NCI-H748 (cell line): ENCODE data around the gene SPG7.

ENCODE experiments used
- DNase-seq: peaks from one replicate; lab custom pipeline; 2025; ENCODE audit not compliant: unreplicated experiment; lab: John Stamatoyannopoulos, UW

Gene SPG7

DNA sequence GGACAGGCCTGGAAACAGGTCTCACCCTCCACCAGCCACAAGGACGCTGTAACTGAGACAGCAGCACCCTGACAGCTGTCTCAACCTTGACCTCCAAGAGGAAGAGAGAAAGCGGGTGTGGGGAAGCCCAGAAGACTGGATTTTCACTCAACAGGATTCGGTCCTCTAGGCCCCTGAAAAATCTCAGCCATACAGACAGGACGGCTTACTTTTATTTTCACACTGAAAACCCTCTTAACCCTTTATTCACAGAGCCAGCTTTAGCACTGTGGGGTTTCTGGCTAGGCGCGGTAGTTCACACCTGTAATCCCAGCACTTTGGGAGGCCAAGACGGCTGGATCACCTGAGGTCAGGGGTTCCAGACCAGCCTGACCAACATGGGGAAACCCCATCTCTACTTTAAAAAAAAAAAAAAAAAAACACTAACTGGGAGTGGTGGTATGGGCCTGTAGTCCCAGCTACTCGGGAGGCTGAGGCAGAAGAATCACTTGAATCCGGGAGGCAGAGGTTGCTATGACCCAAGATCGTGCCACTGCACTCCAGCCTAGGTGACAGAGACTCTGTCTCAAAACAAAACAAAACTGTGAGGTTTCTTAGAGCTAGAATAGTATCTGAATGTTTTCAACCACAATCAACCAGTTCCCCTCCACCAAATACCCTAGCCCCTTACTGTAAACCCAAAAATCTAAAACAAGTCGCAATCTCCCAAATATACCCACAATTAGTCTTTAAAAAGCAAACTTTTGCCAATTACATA, 23.1 kb upstream of the SPG7 start:
- DNase-seq = no peak

DNA sequence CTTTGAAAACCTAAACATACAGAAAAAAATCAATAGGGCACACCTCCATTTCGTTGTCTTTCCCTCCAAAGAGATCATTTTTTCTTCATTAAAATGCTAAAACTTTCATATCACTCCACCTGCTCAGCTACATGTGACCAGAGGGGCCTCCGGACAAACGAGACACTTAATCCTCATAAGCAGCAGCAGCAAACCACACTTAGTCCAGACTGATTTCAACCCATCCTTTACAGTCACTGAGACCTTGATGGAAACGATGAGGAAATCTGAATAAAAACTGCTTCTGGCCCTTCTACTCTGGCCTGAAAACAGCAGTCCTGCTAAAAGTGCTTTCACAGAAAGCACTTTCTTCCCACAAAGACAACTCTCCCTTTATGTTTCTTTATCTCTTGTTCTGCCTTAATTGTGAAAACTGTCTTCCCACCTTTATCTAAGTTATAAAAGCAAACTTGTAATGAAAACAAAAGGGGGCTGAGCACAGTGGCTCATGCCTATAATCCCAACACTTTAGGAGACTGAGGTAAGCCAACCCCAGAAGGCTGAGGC, 22.4 kb upstream of the SPG7 start:
- DNase-seq = no peak

DNA sequence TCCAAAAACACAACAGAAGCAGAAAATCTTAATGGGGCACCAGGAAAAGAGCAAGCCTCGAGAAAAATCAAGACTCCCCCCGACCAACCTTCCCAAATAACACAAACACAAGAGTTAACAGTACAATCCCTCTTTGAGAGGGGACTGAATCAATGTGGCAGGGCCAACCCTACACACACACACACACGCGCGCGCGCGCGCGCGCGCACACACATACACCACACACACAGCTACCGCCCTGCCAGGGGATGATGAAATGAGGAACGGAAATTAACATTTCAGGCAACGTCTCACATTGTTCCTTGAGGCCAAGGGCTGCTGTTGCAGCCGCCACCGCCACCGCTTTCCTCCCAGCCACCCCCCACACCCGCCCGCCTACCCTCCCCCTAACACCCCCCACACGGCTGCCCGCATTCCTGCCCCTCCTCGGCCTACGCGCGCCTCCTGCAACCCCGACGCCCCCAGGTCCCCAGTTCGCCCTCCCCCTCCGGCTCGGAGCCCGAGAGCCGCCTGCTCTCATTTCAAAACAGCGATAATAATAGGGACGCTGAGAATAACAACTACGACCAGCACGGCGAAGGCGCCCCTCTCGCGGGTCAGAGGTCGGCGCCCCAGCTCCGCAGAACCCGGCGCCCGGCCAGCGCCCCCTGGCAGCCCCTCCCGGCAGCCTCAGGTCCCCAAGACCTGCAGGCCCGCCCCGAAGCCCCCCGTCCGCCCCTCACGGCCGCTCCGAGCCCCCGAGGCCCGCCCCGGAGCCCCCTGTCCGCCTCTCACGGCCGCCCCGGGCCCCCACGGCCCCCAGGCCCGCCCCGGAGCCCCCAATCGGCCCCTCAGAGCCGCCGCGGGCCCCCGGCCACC, 18.9 kb upstream of the SPG7 start:
- peak; percentile 80 for DNase-seq

DNA sequence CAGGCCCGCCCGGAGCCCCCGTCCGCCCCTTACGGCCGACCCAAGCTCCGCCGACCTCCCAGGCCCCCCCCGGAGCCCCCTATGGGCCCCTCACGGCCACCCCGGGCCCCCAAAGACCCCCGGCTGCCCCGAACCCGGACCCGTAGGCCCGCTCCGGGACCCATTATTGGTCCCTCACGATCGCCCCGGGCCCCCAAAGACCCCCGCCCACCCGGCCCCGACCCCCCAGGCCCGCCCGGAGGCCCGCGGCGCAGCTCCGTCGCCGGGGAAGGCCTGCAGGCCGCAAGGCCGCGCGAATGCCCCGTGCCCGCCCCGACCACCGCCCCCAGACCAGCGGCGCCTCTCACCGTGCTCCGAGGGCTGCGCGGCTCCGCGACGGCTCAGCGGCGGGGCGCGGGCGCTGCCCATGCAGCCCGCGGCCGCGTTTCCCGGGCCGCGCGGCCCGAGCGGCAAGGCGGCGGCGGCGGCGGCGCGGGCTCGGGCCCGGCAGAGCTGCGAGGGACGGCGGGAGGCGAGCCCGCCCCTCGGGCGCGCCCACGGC, 18.2 kb upstream of the SPG7 start:
- DNase-seq = peak; percentile 27

DNA sequence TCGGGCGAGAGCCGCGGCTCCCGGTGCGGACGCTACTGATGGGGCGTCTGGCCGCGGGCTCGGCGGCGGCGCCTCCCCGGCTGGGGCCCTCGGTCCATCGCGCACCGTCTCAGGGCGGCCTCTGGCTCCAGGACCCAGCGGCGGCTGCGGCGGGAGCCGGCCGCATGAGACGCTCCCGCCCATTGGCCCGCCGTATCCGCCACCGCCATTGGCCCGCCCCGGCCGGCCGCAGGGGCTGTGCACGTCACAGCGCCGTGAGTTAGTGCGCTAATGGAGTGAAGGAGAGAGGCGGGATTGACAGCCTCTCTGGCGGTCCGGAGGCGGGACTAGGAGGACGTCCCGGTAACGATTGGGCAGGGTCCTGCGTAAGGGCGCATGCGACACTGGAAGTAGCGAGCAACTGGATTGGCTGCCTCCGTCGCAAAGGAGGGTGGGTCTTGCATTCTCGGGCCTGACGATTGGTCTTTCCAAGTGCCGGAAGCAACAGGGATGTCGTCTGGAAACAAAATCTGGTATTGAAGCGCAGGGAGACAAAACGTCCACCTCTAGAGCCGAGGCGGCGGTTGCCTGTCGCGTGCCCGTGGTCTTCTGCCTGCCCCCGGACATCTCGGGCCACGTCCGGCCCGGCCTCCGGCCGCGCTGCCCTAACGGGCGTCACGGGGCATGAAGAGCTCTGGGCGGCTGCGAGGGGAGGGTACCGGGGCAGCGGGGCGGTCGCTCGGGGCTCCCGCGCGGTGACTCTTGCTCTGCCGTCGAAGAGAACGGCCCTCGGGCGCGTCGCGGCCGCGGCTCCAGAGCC, 17.6 kb upstream of the SPG7 start, which contains the start of gene ANKRD11:
TSS of gene ANKRD11 (minus strand) at position 123 of the 799 bp plus-strand sequence. CDS start 173,542 bp downstream, outside the sequence.
- peak; percentile 99 for DNase-seq

DNA sequence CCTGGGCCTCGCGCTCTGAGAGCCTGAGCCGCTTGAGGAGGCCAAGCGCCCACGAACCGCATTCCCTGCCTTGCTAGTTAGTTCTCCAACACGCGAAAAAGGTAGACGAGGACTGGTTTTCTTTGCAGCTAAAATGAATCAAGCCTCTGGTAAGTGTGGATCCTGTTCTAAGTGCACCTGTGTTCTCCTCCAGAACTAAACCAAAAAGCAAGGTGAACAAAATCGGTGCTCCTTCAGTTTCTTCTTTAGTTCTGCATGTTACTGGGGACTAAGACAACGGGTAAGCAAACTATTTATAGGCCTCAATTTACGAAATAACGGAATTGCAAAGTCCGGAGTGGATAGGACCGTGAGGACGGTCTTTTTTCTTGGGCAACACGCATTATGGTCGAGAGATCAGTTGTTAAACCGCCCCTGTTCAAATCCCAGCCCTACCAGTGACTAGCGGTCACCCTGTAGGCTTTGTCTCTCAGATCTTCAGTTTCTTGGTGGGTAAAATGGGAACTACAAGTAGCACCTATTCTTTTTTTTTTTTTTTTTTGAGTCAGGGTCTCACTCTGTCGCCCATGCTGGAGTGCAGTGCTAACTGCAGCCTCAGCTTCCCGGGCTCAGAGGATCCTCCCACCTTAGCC, 16.8 kb upstream of the SPG7 start:
- no peak for DNase-seq

DNA sequence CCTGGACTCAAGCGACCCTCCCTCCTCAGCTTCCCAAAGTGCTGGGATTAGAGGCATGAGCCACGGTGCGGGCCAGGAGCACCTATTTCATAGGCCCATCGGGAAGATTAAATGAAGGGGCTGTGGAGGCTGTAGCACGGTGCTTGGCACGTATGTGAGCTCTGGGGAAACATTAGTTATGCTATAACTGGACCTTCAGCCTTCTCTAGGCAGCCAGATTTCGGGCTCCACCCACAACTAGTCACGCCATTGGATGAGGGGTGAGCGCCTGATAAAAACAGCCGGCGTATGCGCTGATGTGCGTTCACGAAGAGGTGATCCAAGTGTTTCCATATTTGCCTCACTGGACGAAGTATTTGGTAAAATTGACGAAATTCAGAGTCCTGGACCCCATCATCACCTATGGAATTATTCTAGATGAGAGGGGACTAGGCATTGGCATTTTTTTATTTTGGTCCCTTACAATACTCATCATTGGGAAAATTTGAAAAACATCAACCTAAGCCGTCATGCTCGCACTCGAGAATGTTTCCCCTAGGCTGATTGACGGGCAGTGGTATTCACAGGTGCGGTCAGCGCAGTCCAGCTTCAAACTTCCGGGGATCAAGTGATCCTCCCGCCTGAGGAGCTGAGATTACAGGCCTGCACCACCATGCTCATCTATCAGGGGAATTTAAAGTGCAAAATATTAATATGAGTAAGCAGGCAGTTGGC, 16.1 kb upstream of the SPG7 start:
- DNase-seq = no peak

DNA sequence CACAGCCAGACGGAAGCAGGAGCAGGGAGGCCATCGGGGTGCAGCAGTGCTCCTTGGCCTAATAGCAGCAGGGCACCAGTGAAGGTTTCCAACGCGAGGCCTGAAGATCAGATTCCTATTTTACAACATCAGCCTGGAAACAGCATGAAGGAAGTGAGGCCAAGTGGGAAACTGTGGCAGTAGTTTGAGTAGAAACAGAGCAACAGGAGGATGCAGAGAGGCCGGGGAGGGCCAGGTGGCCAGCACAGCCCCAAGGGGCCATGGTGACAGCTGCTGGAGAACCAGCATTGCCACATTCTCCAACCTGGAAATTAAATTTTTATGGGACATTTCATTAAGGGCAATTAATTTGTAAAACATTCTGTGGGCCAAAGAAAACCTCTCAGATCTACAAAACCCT, 14.4 kb upstream of the SPG7 start:
- no peak for DNase-seq

DNA sequence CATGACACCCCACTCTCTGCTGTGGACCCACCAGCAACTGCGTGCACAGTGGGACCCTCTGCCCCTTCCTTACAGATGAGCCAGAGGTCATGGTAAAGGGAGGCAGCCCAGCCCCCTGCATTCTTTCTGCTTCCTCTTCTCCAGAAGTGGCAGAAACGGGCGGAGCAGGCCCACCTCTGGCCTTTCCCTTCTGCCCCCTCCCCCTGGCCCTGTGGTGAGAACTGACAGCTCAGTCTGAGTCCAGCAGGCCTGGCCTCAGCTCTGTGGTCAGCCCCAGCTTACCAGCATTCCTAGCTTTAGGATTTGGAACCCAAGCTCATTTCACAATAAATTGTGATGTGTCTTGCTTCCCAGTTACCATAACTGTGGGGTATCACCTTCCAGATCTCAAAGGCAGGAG, 13.1 kb upstream of the SPG7 start:
- DNase-seq = no peak

DNA sequence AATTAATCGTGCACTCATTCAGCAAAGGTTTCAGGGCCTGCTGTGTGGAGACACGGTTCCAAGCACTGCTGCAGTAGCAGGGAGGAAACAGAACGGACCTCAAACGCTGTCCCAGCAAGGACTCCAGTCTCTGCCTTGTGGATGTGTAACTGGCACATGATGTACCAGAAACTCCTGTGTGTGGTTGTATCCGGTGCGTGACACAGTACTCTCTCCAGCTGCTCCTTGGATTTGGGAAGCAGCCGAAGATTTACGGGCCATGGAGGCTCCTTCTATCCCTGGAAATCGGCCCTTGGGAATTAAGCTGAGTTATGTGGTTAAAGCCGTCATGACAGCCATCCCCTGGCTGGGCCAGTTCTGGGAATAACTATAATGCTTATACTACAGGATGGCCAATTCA, 9.4 kb upstream of the SPG7 start:
- no peak for DNase-seq

DNA sequence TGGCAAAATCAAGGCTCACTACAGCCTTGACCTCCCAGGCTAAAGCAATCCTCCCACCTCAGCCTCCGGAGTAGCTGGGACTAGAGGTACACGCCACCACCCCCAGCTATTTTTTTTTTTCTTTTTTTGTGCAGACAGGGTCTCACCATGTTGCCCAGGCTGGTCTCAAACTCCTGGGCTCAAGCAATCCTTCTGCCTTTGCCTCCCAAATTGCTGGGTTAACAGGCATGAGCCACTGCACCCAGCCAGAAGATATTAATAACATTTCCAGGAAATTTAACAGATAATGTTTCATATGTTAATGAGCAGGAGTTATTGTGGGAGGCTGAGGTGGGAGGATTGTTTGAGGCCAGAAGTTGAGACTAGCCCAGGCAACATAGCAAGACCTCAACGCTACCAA, 8.4 kb upstream of the SPG7 start:
- no peak for DNase-seq

DNA sequence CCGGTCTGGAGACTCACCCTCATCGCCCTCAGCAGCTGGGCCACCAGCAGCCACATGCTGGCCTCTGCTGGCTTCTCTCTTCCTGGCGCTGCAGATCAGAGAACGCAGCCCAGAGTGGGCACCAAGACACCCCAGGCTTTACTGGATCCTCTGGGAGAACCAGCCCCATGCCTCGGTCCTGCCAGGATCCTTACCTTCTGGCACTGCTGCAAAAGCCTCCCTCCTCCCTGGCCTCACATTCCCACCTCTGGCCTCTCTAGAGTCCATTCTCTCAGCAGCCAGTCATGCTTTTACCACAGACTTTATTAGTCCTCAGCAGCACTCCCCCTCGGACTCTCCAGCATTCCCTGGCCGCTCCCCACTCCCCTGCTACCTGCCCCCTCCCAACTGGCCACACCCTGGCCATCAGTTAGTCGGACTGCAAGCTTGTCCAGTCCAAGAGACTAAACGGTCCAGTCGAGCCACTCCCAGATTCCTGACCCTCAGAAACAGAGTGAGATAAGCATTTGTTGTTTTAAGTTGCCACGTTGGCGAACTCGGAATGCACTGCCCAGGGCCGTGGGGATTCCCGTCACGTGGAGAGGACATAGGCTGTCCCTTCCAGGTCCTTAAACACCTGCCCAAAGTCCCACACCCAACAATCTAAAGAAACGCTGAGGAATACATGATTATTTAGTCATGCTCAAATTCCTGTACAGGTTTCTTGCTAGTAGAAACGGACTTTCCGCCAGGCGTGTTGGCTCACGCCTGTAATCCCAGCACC, 5.9 kb upstream of the SPG7 start:
- DNase-seq = no peak

DNA sequence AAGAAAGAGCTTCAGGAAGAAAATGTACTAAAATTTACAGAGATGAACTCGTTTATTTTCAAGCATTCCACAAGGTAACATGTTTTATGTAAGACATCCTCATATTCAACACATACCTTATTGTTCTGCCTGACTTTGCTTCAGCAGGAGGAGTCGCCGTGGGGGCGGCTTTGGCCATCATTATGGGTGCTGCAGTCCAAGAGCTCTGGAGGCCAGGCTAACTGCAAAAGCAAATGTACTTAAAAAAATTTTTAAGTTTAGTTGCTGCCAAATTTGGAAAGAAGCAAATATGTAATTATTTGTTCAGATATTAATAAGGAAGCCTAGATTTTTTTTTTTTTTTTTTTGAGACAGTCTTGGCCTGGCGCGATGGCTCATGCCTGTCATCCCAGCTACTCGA, 4.1 kb upstream of the SPG7 start:
- no peak for DNase-seq

DNA sequence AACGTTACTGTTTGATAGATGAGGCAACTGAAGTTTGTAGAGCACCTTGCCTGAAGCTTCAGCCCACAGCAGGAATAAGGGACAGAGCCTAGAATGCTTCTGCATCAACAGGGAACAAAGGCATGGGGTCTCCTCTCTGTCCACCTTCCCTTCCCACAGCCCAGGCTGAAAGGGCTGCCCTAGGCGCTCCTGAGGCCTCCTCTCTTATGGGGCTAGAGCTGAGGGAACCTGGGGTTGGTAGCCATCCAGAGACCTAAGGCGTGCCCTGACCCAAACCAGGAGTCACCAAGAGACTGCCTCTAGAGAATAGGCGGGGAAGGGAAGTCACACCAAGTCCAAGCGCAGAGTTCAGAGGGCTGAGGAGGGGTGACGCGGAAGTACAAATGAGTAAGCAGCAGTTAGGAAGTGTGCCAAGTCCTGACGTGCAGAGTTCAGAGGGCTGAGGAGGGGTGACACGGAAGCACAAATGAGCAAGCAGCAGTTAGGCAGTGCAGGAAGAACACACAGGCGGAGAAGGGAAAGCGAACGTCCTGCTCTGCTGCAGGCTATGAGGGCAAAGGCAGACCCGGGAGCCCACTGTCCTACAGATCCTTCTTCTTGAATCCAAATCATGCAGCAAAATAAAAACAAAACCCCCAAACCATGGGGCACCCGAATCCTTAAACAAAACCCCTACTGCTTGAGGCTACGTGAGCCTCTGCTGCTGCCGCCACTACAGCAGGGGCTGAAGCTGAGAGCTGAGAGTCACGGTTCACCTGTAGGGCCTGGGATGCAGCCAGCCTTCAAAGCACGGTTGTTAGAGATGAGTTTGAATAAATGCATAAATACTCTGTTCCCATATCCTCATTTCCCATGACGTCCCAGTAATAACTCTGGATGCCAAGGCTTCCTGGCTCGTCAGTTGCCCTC, 2.7 kb upstream of the SPG7 start:
- DNase-seq = no peak

DNA sequence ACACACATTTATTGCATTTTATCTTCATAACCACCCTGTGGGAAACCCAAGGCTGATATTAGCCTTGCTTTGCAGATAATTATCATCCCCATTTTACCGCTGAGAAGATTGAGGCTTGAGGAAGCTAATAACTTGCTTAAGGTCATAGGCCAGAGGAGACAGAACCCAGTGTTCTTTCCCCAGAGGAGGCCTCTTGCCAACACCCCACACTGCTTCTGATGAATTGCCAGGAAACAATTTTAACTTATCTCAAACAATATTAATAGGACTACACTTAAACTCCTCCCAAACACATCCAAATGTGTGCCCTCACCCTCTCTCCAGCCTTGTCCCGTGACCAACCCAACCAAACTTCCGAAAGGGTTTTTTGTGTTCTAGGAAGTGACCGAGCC, 2.1 kb upstream of the SPG7 start:
- DNase-seq = no peak

DNA sequence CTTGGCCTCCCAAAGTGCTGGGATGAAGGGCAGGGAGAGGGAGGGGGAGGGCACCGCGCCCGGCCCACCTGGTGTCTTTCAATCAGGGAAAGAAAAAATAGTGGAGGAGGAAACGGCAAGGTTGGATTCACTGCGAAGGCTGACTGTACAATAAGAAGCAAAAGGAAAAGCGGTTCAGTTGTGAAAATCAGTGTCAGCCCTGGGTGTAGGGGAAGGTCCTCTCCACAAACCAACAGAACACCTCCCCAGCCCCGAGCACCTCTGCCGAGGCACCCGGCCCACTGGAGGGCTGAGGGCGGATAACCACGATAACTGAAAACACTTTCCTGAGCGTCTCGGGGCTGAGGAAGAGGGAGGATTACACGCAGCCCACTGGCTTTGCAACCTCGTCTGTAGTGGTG, 1.4 kb upstream of the SPG7 start:
- no peak for DNase-seq

DNA sequence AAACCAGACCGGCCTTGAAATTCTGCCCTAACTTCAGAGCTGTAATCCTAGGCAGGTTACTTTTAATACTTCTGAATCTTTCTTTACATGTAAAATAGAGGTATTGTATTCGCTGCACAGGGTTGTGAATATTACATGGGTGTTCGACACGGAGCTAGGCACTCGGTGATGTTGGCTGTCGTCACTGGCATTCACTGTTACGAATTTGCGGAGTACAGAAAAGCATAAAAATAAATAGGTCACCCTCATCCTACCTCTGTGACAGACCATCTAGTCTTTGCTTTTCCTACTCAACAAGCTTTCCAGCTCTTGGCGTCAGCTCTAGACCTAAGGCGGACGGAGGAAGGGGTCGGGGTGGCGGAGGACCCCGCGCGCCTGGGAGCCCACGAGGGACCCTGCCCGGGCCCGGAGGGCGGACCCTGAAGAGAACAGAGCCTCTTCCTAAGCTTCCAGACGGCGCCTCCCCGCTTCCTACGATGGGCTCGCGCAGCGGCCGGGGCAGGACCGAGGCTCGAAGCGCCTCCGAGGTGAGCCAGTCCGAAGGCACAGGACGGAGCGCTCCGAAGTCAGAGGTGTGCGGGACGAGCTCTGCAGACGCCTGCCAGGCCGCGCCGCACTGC, 879 bp upstream of the SPG7 start:
- DNase-seq = no peak

DNA sequence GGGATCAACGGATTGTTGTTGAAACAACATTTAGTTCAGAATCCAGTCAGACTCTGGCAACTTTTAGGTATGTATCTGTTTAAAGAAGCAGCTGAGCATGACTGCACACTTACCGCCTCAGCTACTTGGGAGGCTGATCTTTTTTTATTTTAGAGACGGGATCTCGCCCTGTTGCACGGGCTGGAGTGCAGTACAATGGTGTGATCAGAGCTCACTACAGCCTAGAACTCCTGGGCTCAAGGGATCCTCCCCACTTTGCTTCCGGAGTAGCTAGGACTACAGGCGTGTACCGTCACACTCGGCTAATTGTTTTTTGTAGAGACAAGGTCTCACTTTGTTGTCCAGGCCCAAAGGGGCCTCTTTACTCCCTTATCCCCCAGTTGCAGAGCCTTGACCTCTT, 2.3 kb downstream of the SPG7 start:
- DNase-seq = no peak
